Neural progenitor cell (in vitro differentiated cells): Measurements from ENCODE around the gene SPDL1.

Experiments
- CTCF ChIP-seq: fragments of 200-600 bp; sonication (generic); IDR thresholded peaks from 2 replicates; pipeline ENCODE4 v1.5.1; 2017; ENCODE audit warnings: antibody characterized with exemption, mild to moderate bottlenecking
- EZH2 ChIP-seq: fragments of 200-600 bp; sonication (generic); IDR thresholded peaks from 2 replicates; pipeline ENCODE4 v1.6.1; 2017; ENCODE audit warnings: antibody characterized with exemption, mild to moderate bottlenecking, moderate library complexity
- EZH2phosphoT487 ChIP-seq: fragments of 200-600 bp; sonication (generic); IDR thresholded peaks from 2 replicates; pipeline ENCODE4 v1.6.1; 2017; ENCODE audit warnings: antibody characterized with exemption

GRCh38 chr5:169628892-169629291 is 45.3 kb downstream of the SPDL1 start:
- no peak for TF ChIP-seq CTCF
- no peak for TF ChIP-seq EZH2
- no peak for TF ChIP-seq EZH2phosphoT487
